ENCODE results near the gene KIAA0930. TPM values are rescaled to one million over a fixed set of nuclear protein-coding genes. Genes with fewer than 3 reads are reported as not detected.

The KIAA0930 gene
- total RNA-seq, 3 donors from 2014 or later: 29.4 to 45.3 (median 35.1) TPM

DNA sequence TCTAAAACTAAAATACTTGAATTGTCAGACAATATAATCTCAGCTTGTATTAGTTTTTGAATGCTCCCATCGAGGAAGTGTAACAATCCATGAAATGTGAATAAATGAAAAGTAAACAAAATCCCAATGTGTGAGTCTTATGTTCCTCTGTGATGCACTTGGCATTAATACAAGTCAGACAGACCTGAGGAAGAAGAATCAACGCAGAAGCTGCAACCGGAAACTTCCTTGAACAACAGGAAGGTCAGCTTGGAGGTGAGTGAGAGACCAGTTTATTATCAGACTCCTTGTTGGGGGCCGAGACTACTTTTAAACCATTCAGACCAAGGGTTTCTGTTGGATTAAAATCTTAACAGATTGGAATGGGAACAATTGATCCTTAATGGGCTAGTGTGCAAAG, 52.8 kb downstream of the KIAA0930 start:
- TF ChIP-seq POLR2A (IDR thresholded peaks at IDR 0.05) (no peak), CTCF (IDR thresholded peaks at IDR 0.05) (no peak), POLR2AphosphoS5 (IDR thresholded peaks at IDR 0.05) (no peak)
- Histone ChIP-seq H3K4me1 (no peaks in the 10 kb centered on the region), H3K27me3 (no peaks in the 10 kb centered on the region), H3K4me3 (no peak overlapping the region), H3K27ac (no peak overlapping the region), H3K36me3 (no peaks in the 10 kb centered on the region), H3K9me3 (no peaks in the 10 kb centered on the region)
- DNase-seq (ENCODE audit: low spot score in 2 of 2): no peak
- intact Hi-C loops (cut with DNase I; ENCODE audit: low total_unique reads): no loop called here

- no peak for DNase-seq (ENCODE audit: low spot score in 2 of 2)
- H3K9me3 ChIP-seq: no peaks in the 10 kb centered on the region
- H3K27me3 ChIP-seq: no peaks in the 10 kb centered on the region
- H3K4me1 ChIP-seq: no peaks in the 10 kb centered on the region
- H3K4me3 ChIP-seq: no peak overlapping the region
- H3K36me3 ChIP-seq: no peaks in the 10 kb centered on the region
- no peak for TF ChIP-seq CTCF (IDR thresholded peaks at IDR 0.05)
- TF ChIP-seq POLR2A (IDR thresholded peaks at IDR 0.05): no peak
- TF ChIP-seq POLR2AphosphoS5 (IDR thresholded peaks at IDR 0.05): no peak
- intact Hi-C loops (cut with DNase I; ENCODE audit: low total_unique reads): no loop called here
- no peak overlapping the region for H3K27ac ChIP-seq
Observed at GRCh38 chr22:45185718-45186514, 54.8 kb downstream of the KIAA0930 start.

DNA sequence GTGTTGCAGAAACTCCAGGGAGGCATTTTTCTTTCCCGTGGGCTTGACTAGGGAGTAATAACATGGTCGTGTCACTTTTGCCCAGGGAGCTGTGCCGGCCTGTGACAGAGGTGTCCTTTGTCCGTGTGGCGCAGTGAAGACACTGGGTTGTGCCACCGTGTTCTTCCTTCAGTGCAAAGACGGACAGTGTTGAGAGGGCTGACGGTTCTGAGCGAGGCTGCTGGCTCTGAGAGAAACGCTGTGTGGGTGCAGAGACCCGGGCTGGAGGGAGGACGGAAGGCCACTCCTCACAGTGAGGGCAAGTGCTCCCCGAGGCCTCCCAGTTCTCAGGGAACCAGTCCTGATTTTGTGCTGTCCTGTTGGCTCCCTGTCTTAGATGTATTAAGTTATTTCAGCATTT, 56.7 kb downstream of the KIAA0930 start:
- no peaks in the 10 kb centered on the region for H3K9me3 ChIP-seq
- H3K36me3 ChIP-seq: no peaks in the 10 kb centered on the region
- no peak overlapping the region for H3K27ac ChIP-seq
- H3K4me1 ChIP-seq: no peaks in the 10 kb centered on the region
- no peak for TF ChIP-seq POLR2AphosphoS5 (IDR thresholded peaks at IDR 0.05)
- no peak for TF ChIP-seq POLR2A (IDR thresholded peaks at IDR 0.05)
- TF ChIP-seq CTCF (IDR thresholded peaks at IDR 0.05): no peak
- no peak overlapping the region for H3K4me3 ChIP-seq
- DNase-seq (ENCODE audit: low spot score in 2 of 2): no peak
- intact Hi-C loops (cut with DNase I; ENCODE audit: low total_unique reads): no loop called here
- no peaks in the 10 kb centered on the region for H3K27me3 ChIP-seq

GRCh38 chr22:45181766-45182165, 58.9 kb downstream of the KIAA0930 start:
- H3K27ac ChIP-seq: no peak overlapping the region
- H3K36me3 ChIP-seq: no peaks in the 10 kb centered on the region
- DNase-seq (ENCODE audit: low spot score in 2 of 2): no peak
- H3K9me3 ChIP-seq: no peaks in the 10 kb centered on the region
- intact Hi-C loops (cut with DNase I; ENCODE audit: low total_unique reads): no loop called here
- H3K4me3 ChIP-seq: no peak overlapping the region
- no peaks in the 10 kb centered on the region for H3K27me3 ChIP-seq
- no peaks in the 10 kb centered on the region for H3K4me1 ChIP-seq
- TF ChIP-seq CTCF (IDR thresholded peaks at IDR 0.05) (no peak), POLR2A (IDR thresholded peaks at IDR 0.05) (no peak), POLR2AphosphoS5 (IDR thresholded peaks at IDR 0.05) (no peak)

- no peaks in the 10 kb centered on the region for H3K36me3 ChIP-seq
Observed at GRCh38 chr22:45181240-45181639, 59.5 kb downstream of the KIAA0930 start.

More at GRCh38 chr22:45181240-45181639, 59.5 kb downstream of the KIAA0930 start:
- H3K4me1 ChIP-seq: no peaks in the 10 kb centered on the region
- no peak overlapping the region for H3K27ac ChIP-seq
- no peak for TF ChIP-seq POLR2AphosphoS5 (IDR thresholded peaks at IDR 0.05)
- no peak for TF ChIP-seq POLR2A (IDR thresholded peaks at IDR 0.05)
- TF ChIP-seq CTCF (IDR thresholded peaks at IDR 0.05): no peak
- no peaks in the 10 kb centered on the region for H3K27me3 ChIP-seq
- H3K4me3 ChIP-seq: no peak overlapping the region
- no peak for DNase-seq (ENCODE audit: low spot score in 2 of 2)
- intact Hi-C loops (cut with DNase I; ENCODE audit: low total_unique reads): no loop called here
- no peaks in the 10 kb centered on the region for H3K9me3 ChIP-seq

All from breast epithelium (tissue), 4 donors.